Measurements from ENCODE around the gene VASN. TPM values are rescaled to one million over a fixed set of nuclear protein-coding genes. Genes with fewer than 3 reads are reported as not detected.

Gene VASN
- total and polyA plus RNA-seq, 9 of the 15 experiments (the other 6 are each of a cell fraction or from before 2014, with no cell fraction given) = 0.01 to 2.5 (median 0.41) TPM; not detected in 1

DNA sequence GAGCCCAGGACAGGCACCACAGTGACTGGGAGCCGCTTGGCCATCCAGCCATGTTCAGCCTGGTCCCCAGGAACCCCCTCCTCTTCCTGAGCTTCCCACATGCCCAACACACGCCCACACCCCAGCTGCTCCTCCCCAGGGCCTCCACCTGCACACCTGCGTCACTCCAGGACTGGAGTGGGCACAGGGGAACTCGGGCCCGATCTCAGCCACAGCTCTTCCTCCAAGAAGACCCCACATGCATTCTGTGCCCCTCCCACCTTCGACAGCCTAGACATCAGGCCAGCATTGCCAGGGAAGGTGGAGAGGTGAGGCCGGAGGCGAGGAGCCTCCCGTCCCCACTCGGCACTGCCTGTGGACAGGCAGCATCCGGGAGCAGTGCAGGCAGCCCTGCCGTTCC, 6.0 kb upstream of the VASN start:
- ATAC-seq (no peak), DNase-seq (ENCODE audit: extremely low read depth in 1 of 4, low spot score in 3 of 4) (no peak), FAIRE-seq (no peak)
- H3K4me2 ChIP-seq (ENCODE audit: insufficient read depth, low read length) = no peak overlapping the region
- POLR2A ChIA-PET = no interaction called here
- no peaks in the 10 kb centered on the region for H3K79me2 ChIP-seq (ENCODE audit: control insufficient read depth, insufficient read depth, low read length)
- in situ Hi-C loops (cut with MboI) (no loop called here), intact Hi-C loops (cut with micrococcal nuclease) (no loop called here)
- WGBS (ENCODE audit: insufficient coverage, low coverage, missing lambda C conversion rate) = 82% methylated on average over 9 of the region's 12 CpGs
- H3K36me3 ChIP-seq (ENCODE audit: control insufficient read depth, insufficient read depth, low read length) = peaks cover 42% of the 10 kb centered on the region; the same call in 2 of the 3 replicates
- H3K9me3 ChIP-seq (replicated peaks; ENCODE audit: control insufficient read depth, insufficient read depth, low read depth, low read length) = no peaks in the 10 kb centered on the region
- no peaks in the 10 kb centered on the region for H3K9me1 ChIP-seq (ENCODE audit: control insufficient read depth, insufficient read depth, low read length)
- H3K4me1 ChIP-seq (replicated peaks in 1 of 2; ENCODE audit: control insufficient read depth in 2 of 2, insufficient read depth in 2 of 2, low read length in 2 of 2) = peaks cover 13 to 62% of the 10 kb centered on the region in 2 experiments
- BruUV-seq (replicated peaks) = no TSS peak
- H2AFZ ChIP-seq (ENCODE audit: low read depth, low read length) = no peak overlapping the region
- CTCF ChIA-PET (ENCODE audit: low intra/inter-chr PET ratio) = no interaction called here
- 0 out of 2 replicates have a peak, but pooled peaks cover 2% of the 10 kb centered on the region for H4K20me1 ChIP-seq (replicated peaks; ENCODE audit: control insufficient read depth, insufficient read depth, low read length)
- TF ChIP-seq ZNF707 (CRISPR knock-in tag; conservative IDR thresholded peaks at IDR 0.05) (no peak), POLR2G (IDR thresholded peaks at IDR 0.05; ENCODE audit: low read depth, low read length) (peak; percentile 25; the same call in 1 of the 2 replicates)
- H3K27ac ChIP-seq (ENCODE audit: extremely low read depth, low read depth, low read length) = no peak overlapping the region
- H3K4me3 ChIP-seq = no peak overlapping the region
- H3K9ac ChIP-seq (ENCODE audit: insufficient read depth in 1 of 2, low read depth in 2 of 2, low read length in 2 of 2) = peak overlapping the region in 1 of 2 experiments; percentile 73; a peak in 2 of 4 replicates
- no peaks in the 10 kb centered on the region for H3K27me3 ChIP-seq (ENCODE audit: control insufficient read depth in 2 of 2, insufficient read depth in 2 of 2, low read length in 2 of 2)

GRCh38 chr16:4366016-4366415, 5.6 kb upstream of the VASN start:
- intact Hi-C loops (cut with micrococcal nuclease) (no loop called here), in situ Hi-C loops (cut with MboI) (no loop called here)
- Histone ChIP-seq H3K27me3 (ENCODE audit: control insufficient read depth in 2 of 2, insufficient read depth in 2 of 2, low read length in 2 of 2) (no peaks in the 10 kb centered on the region), H3K9me3 (replicated peaks; ENCODE audit: control insufficient read depth, insufficient read depth, low read depth, low read length) (no peaks in the 10 kb centered on the region), H4K20me1 (replicated peaks; ENCODE audit: control insufficient read depth, insufficient read depth, low read length) (0 out of 2 replicates have a peak, but pooled peaks cover 2% of the 10 kb centered on the region), H3K4me1 (replicated peaks in 1 of 2; ENCODE audit: control insufficient read depth in 2 of 2, insufficient read depth in 2 of 2, low read length in 2 of 2) (peaks cover 17 to 62% of the 10 kb centered on the region in 2 experiments), H2AFZ (ENCODE audit: low read depth, low read length) (no peak overlapping the region), H3K27ac (ENCODE audit: extremely low read depth, low read depth, low read length) (no peak overlapping the region), H3K4me2 (ENCODE audit: insufficient read depth, low read length) (no peak overlapping the region), H3K36me3 (ENCODE audit: control insufficient read depth, insufficient read depth, low read length) (peaks cover 42% of the 10 kb centered on the region; the same call in 2 of the 3 replicates), H3K9ac (ENCODE audit: insufficient read depth in 1 of 2, low read depth in 2 of 2, low read length in 2 of 2) (peak overlapping the region in 1 of 2 experiments; percentile 73; a peak in 2 of 4 replicates), H3K9me1 (ENCODE audit: control insufficient read depth, insufficient read depth, low read length) (no peaks in the 10 kb centered on the region), H3K79me2 (ENCODE audit: control insufficient read depth, insufficient read depth, low read length) (no peaks in the 10 kb centered on the region), H3K4me3 (no peak overlapping the region)
- no TSS peak for BruUV-seq (replicated peaks)
- ChIA-PET POLR2A (no interaction called here), CTCF (ENCODE audit: low intra/inter-chr PET ratio) (no interaction called here)
- no peak for DNase-seq (ENCODE audit: extremely low read depth in 1 of 4, low spot score in 3 of 4)
- ATAC-seq = no peak
- TF ChIP-seq HLTF (IDR thresholded peaks at IDR 0.05) = no peak
- peak; percentile 3; the same call in 1 of the 2 replicates for TF ChIP-seq POLR2G (IDR thresholded peaks at IDR 0.05; ENCODE audit: low read depth, low read length)
- FAIRE-seq = no peak
- WGBS (ENCODE audit: insufficient coverage, low coverage, missing lambda C conversion rate) = 91% methylated on average over 10 of the region's 13 CpGs

Measured in K562 (cell line).